Neural crest cell (in vitro differentiated cells): ENCODE measurements around the gene RAD23A. TPM values are rescaled to one million over a fixed set of nuclear protein-coding genes. Genes with fewer than 3 reads are reported as not detected.

Source experiments
- DNase-seq: peaks from one replicate; pipeline ENCODE4 v3.0.0; 2021; ENCODE audit warnings: low read depth, mixed read lengths, low spot score
- H3K27ac Mint-ChIP-seq: one replicate; pipeline ENCODE4 v1.8.0; 2021; ENCODE audit warnings: mild to moderate bottlenecking, mixed read lengths; ENCODE audit not compliant: unreplicated experiment
- H3K27me3 Mint-ChIP-seq: 2 replicates; pipeline ENCODE4 v1.8.0; 2021; ENCODE audit warnings: low read depth, mild to moderate bottlenecking, mixed read lengths
- H3K36me3 Mint-ChIP-seq: 2 replicates; pipeline ENCODE4 v1.8.0; 2021; ENCODE audit warnings: low read depth, mild to moderate bottlenecking, mixed read lengths
- H3K4me1 Mint-ChIP-seq: 2 replicates; pipeline ENCODE4 v1.8.0; 2021; ENCODE audit warnings: mixed read lengths
- H3K4me3 Mint-ChIP-seq: one replicate; pipeline ENCODE4 v1.8.0; 2021; ENCODE audit warnings: mild to moderate bottlenecking, mixed read lengths
- H3K9me3 Mint-ChIP-seq: 2 replicates; pipeline ENCODE4 v1.8.0; 2021; ENCODE audit warnings: mixed read lengths
- total RNA-seq: library from RNA; stranded (reverse); gene quantifications from 2 replicates; pipeline ENCODE4 v1.2.1, GENCODE V29; 2021
- TF ChIP-seq, protein P1 (sequence below): fragments of 200-600 bp; sonication (generic); conservative IDR thresholded peaks from 2 replicates; pipeline ENCODE4 v1.5.0; 2021; ENCODE audit warnings: antibody characterized with exemption, mild to moderate bottlenecking

Gene RAD23A
- total RNA-seq, 1 donor from 2014 or later, result 82.8 TPM

DNA sequence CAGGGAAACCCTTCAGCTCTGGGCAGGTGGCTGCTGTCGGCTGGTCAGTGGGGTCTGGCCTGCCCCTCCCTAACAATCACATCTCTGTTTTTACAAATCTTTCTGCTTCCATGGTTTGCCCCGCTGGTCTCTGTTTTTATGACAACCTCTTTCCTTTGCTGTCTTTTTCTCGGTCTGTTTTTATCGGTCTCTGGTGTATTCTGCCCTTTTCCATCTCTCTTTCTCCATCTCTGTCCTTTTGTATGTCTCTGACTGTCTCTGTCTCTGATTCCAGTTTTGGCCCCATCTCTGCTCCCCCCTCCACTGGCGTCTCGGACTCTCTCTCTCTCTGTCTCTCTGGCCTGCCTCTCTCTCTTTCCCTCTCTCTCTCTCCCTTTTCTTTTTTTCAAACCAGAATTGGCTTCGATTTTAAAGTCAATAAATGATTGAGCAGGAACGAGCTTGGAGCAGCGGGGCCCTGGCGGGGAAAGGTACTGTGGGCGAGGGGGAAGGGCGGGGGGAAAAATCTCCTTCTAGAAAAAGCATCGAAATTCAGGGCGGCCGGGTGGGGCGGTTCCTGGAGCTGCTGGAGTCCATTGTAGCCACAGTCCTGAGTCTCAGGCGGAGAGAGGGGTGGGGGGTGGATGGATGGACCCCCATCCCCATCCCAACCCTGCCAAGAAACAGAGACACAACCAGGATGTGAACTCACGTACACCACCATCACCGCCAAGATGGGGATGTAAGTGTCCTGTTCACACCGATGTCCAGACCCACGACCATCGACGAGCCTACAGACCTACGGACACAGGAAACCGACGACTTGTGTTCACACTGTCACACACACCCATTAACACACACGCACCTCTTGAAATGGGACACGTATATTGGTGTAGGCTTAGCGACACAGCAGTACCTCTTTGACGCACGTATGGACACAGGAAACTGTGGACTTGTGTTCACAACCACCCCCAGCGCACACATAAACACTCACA, 52.6 kb downstream of the RAD23A start:
- H3K27me3 Mint-ChIP-seq, result peaks cover 80% of the 10 kb centered on the region
- TF ChIP-seq, protein P1, sequence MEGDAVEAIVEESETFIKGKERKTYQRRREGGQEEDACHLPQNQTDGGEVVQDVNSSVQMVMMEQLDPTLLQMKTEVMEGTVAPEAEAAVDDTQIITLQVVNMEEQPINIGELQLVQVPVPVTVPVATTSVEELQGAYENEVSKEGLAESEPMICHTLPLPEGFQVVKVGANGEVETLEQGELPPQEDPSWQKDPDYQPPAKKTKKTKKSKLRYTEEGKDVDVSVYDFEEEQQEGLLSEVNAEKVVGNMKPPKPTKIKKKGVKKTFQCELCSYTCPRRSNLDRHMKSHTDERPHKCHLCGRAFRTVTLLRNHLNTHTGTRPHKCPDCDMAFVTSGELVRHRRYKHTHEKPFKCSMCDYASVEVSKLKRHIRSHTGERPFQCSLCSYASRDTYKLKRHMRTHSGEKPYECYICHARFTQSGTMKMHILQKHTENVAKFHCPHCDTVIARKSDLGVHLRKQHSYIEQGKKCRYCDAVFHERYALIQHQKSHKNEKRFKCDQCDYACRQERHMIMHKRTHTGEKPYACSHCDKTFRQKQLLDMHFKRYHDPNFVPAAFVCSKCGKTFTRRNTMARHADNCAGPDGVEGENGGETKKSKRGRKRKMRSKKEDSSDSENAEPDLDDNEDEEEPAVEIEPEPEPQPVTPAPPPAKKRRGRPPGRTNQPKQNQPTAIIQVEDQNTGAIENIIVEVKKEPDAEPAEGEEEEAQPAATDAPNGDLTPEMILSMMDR, result no peak
- H3K4me3 Mint-ChIP-seq, result peak overlapping the region; percentile 59
- peaks cover 4% of the 10 kb centered on the region for H3K36me3 Mint-ChIP-seq
- DNase-seq, result no peak
- H3K27ac Mint-ChIP-seq, result no peak overlapping the region
- no peaks in the 10 kb centered on the region for H3K9me3 Mint-ChIP-seq
- H3K4me1 Mint-ChIP-seq, result peaks cover 8% of the 10 kb centered on the region

DNA sequence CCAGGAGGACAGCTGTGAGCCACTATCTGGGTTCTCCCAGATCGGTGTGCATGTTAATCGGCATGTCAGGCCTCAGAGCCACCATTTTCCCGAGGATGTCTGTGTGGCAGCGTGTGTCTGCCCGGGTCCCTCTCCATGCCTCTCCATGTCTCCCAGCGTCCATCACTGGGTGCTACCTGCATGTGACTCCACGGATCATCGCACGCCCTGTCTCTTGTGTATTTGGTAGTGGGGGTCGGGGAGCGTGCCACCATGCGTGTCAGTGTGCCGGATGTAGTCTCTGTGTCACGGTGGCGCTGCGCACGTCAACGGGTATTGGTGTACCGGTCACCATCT, 55.5 kb downstream of the RAD23A start:
- Mint-ChIP-seq H3K4me3 (peak overlapping the region; percentile 38), H3K9me3 (no peaks in the 10 kb centered on the region), H3K36me3 (no peaks in the 10 kb centered on the region), H3K27me3 (peaks cover 86% of the 10 kb centered on the region), H3K27ac (no peak overlapping the region), H3K4me1 (peaks cover 3% of the 10 kb centered on the region)
- no peak for DNase-seq
- TF ChIP-seq, protein P1, result no peak

DNA sequence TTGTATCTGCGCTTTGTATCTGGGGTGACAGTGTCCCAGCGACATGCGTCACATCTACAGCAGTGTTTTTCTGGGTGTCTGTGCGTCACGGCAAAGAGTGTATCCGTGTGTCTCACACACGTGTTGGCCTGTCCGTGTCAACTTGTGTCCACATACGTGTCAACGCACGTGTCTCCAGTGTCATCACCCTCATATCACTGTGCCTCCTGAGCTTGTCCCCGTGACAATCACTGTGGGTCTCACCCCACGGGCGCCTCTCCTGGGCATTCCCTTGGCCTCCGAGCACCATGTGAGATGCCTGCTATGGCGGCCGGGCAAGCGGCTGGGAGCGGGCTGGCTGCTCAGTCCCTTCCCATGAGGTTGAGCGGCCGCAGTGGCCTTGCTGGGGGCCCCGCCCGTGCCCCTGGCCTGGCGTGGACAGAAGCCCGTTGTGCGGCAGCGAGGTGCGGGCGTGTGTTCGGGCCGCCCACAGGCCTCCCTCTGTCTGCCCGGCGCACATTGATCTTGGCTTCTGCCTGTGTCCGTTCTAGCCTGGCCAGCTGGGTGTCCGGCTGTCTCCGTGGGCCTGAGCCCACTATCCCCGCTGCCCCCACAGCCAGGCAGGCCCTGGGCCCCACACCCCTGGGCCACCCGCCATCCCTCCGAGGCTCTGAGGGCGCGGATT, 56.0 kb downstream of the RAD23A start:
- H3K27me3 Mint-ChIP-seq, result peaks cover 87% of the 10 kb centered on the region
- no peak overlapping the region for H3K27ac Mint-ChIP-seq
- no peaks in the 10 kb centered on the region for H3K36me3 Mint-ChIP-seq
- H3K4me3 Mint-ChIP-seq, result peak overlapping the region; percentile 38
- TF ChIP-seq, protein P1, result no peak
- DNase-seq, result no peak
- H3K4me1 Mint-ChIP-seq, result peaks cover 3% of the 10 kb centered on the region
- no peaks in the 10 kb centered on the region for H3K9me3 Mint-ChIP-seq

DNA sequence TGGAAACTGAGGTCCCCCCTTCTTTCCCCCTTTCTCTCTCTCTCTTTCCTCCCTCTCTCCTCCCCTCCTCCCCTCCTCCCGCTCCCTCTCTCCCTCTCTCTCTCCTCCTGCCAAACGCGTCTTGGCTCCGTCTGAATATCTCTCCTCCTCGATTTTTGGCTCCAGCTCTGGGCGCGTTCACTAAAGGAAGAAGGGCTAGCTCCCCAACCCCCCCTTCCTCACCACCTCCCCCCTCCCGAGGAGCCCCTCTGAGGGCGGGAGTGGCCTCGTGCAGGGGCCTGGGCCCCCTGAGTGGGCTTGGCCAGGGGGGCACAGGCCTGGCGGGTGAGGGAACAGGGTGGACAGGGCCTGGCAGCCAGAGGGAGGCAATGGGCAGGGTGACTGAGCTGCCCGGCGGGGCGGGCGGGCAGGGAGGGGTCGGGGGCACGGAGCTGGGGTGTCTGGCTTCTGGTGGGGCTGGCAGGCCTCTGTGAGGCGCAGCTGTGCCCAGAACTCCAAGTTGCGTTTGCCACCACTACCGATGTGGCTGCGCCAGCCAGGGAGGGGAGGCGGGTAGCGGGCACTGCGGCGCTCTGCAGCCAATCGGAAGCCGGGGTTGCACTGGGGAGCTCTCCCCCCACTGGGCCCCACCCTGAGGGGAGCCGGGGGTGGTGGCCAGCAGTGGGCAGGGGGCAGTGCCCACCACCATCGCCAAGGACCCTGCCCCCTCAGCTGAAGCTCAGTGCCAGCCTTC, 56.7 kb downstream of the RAD23A start:
- H3K36me3 Mint-ChIP-seq, result no peaks in the 10 kb centered on the region
- no peak overlapping the region for H3K4me3 Mint-ChIP-seq
- TF ChIP-seq, protein P1, result no peak
- no peaks in the 10 kb centered on the region for H3K9me3 Mint-ChIP-seq
- peaks cover 3% of the 10 kb centered on the region for H3K4me1 Mint-ChIP-seq
- no peak overlapping the region for H3K27ac Mint-ChIP-seq
- peaks cover 86% of the 10 kb centered on the region for H3K27me3 Mint-ChIP-seq
- no peak for DNase-seq

DNA sequence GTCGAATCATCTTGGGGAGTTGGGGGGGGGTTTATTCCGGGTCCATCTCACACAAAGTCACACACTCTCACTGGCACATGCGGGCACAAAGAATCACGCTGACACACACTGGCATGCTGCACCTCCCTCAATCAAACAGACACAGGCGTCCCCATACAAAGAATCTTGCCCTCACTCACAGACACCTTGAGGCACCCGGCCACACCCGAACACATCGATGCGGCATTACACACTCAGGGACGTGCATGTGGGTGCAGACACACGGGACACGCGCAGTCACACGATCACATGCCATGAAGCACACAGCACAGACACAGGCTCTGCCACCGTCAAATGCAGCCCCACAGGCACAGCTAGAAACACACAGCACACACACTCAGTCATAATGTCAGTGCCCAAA, 57.4 kb downstream of the RAD23A start:
- Mint-ChIP-seq H3K27me3 (peaks cover 86% of the 10 kb centered on the region), H3K9me3 (no peaks in the 10 kb centered on the region), H3K4me3 (no peak overlapping the region), H3K27ac (no peak overlapping the region), H3K4me1 (peaks cover under 1% of the 10 kb centered on the region), H3K36me3 (no peaks in the 10 kb centered on the region)
- no peak for DNase-seq
- TF ChIP-seq, protein P1, result no peak
